Gastrocnemius medialis (tissue), 4 donors: ENCODE data around the gene CD40LG.

ENCODE experiments used
- CTCF ChIP-seq, 5 experiments: fragments of 450-650 bp in 3 of 5; fragments of 200-600 bp in 2 of 5; sonication (generic) in 2 of 5; IDR thresholded peaks in 4 of 5; conservative IDR thresholded peaks in 1 of 5; 1 replicate in 4 of 5; 2 replicates in 1 of 5; pipeline ENCODE4 v1.5.1; 2016 to 2019; ENCODE audit warnings: antibody characterized with exemption in 5 of 5, mild to moderate bottlenecking in 3 of 5, moderate library complexity in 3 of 5
- POLR2A ChIP-seq, 2 donors: fragments of 450-650 bp; IDR thresholded peaks; one replicate each; pipeline ENCODE4 v1.6.1; 2017; ENCODE audit warnings: antibody characterized with exemption in 2 of 2, mild to moderate bottlenecking in 2 of 2, moderate library complexity in 2 of 2

DNA sequence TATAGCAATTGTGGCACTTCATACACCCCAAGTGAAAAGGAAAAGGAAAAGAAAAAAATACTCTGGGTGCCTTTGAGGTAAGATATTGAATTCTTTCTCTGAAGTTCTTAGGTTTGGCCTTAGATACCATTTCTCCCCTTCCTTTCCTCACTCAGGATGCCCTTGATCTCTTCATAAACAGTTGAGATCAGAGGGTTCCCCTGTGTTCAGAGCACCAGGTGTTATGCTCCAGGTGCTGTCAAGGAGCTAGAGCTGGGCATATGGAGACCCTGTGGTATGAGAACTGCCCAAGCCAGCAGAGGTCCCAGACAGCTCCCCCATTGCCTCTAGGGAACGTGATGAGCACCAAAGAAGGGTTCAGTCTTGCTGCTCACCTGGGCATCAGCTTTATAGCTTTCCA is 17.1 kb upstream of the CD40LG start:
- no peak for TF ChIP-seq CTCF (IDR thresholded peaks at IDR 0.05 in 4 of 5, conservative IDR thresholded peaks at IDR 0.05 in 1 of 5)
- TF ChIP-seq POLR2A (IDR thresholded peaks at IDR 0.05), result no peak
